Stimulated activated naive B cell treated with anti-CD40 and anti-IgM and Interleukin-4, amounts not matched to agents 10 μg/mL and 1 μg/mL and 100 μg/mL, for 72 hours (primary cell): ENCODE results near the gene ELP4.
"Not testable (repeated sequence)": the region's sequence is repeated elsewhere in the genome, so short reads cannot be mapped to it uniquely, and the experiment has no call there.

ENCODE experiments used
- ATAC-seq, 2 donors: fragments of 150-1000 bp; cut with Tn5 transposase; replicated peaks; 2 replicates each; pipeline ENCODE4 v1.10.0; 2021; ENCODE audit warnings: moderate library complexity in 1 of 2
- DNase-seq: peaks from one replicate; pipeline ENCODE4 v3.0.0; 2021
- H3K27ac Mint-ChIP-seq: one replicate; pipeline ENCODE4 v1.8.0; 2022; ENCODE audit warnings: mild to moderate bottlenecking, mixed read lengths
- H3K27me3 Mint-ChIP-seq, 2 donors: one replicate each; pipeline ENCODE4 v1.8.0; 2022; ENCODE audit warnings: mixed read lengths in 2 of 2
- H3K36me3 Mint-ChIP-seq, 2 donors: one replicate each; pipeline ENCODE4 v1.8.0; 2022; ENCODE audit warnings: mixed read lengths in 2 of 2, mild to moderate bottlenecking in 1 of 2
- H3K4me1 Mint-ChIP-seq, 2 donors: one replicate each; pipeline ENCODE4 v1.8.0; 2022; ENCODE audit warnings: mixed read lengths in 2 of 2, mild to moderate bottlenecking in 1 of 2
- H3K4me3 Mint-ChIP-seq, 2 donors: one replicate each; pipeline ENCODE4 v1.8.0; 2022; ENCODE audit warnings: mild to moderate bottlenecking in 2 of 2, mixed read lengths in 2 of 2, moderate library complexity in 1 of 2
- H3K9me3 Mint-ChIP-seq, 2 donors: one replicate each; pipeline ENCODE4 v1.8.0; 2022; ENCODE audit warnings: mixed read lengths in 2 of 2, mild to moderate bottlenecking in 1 of 2

ELP4 gene

DNA sequence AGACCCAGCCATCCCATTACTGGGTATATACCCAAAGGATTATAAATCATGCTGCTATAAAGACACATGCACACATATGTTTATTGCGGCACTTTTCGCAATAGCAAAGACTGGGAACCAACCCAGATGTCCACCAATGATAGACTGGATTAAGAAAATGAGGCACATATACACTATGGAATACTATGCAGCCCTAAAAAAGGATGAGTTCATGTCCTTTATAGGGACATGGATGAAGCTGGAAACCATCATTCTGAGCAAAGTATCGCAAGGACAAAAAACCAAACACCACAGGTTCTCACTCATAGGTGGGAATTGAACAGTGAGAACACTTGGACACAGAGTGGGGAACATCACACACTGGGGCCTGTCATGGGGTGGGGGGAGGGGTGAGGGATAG, 69.8 kb downstream of the ELP4 start:
- H3K27me3 Mint-ChIP-seq, DNase-seq, H3K4me1 Mint-ChIP-seq, ATAC-seq, H3K4me3 Mint-ChIP-seq, H3K27ac Mint-ChIP-seq: not testable (repeated sequence)
- Mint-ChIP-seq H3K36me3 (peaks cover 9 to 11% of the 10 kb centered on the region in 2 donors), H3K9me3 (peaks cover 7 to 11% of the 10 kb centered on the region in 2 donors)

GRCh38 chr11:31582697-31583096, 73.1 kb downstream of the ELP4 start:
- H3K27me3 Mint-ChIP-seq, result no peaks in the 10 kb centered on the region
- no peak overlapping the region for H3K27ac Mint-ChIP-seq
- H3K4me3 Mint-ChIP-seq, result no peak overlapping the region
- peaks cover 4 to 6% of the 10 kb centered on the region in 2 donors for H3K4me1 Mint-ChIP-seq
- no peak for ATAC-seq
- peaks cover 7 to 8% of the 10 kb centered on the region in 2 donors for H3K36me3 Mint-ChIP-seq
- DNase-seq, result no peak
- peaks cover 0 to 2% of the 10 kb centered on the region in 2 donors for H3K9me3 Mint-ChIP-seq

DNA sequence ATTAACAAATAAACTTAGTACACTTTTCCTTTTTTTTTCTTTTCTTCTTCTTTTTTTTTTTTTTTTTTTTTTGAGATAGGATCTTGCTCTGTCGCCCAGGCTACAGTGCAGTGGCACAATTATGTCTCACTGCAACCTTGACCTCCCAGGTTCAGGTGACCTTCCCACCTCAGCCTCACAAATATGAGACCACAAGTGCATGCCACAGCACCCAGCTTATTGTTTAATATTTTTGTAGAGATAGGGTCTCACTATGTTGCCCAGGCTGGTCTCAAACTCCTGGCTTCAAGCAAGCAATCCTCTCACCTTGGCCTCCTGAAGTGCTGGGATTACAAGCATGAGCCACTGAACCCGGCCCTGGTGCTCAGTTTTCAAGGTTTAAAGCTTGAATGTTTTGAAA, 88.9 kb downstream of the ELP4 start:
- Mint-ChIP-seq H3K27me3 (no peaks in the 10 kb centered on the region), H3K4me3 (no peak overlapping the region), H3K36me3 (peaks cover 13 to 19% of the 10 kb centered on the region in 2 donors), H3K27ac (no peak overlapping the region), H3K9me3 (peaks cover 2 to 3% of the 10 kb centered on the region in 2 donors), H3K4me1 (no peaks in the 10 kb centered on the region)
- DNase-seq, result no peak
- no peak for ATAC-seq

DNA sequence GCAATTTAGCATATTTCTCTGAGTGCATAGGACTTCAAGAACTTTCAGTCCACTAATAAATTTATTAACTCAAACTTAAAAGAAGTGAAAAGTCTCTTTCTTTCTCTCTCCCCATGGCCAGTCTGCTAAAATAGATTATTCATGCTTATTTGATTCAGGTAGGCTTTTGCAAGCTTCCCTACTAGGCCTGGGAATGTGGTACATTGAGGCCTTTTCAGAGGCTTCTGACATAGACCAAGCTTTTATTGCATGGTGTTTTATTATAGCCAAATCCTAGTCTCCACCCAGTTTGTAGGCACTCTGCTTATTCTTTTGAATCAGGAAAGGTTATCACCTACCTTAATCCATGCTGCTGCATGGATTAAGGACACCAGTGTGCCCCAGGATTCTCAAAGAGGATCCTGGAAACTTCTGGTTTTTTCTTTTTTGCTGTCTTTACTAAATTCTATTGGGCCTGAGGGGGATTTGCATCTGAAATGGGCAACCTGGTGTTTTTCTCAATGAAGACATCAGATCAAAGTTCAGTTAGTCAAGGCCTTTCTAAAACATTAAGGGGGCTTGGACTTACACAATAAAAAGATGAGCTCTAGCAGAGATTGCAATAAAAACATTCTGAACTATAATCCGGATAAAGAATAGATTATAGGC, 92.2 kb downstream of the ELP4 start:
- Mint-ChIP-seq H3K4me1 (no peaks in the 10 kb centered on the region), H3K27ac (no peak overlapping the region), H3K36me3 (peaks cover 11 to 20% of the 10 kb centered on the region in 2 donors), H3K4me3 (no peak overlapping the region), H3K9me3 (peaks cover 2 to 3% of the 10 kb centered on the region in 2 donors), H3K27me3 (no peaks in the 10 kb centered on the region)
- DNase-seq, result no peak
- no peak for ATAC-seq

DNA sequence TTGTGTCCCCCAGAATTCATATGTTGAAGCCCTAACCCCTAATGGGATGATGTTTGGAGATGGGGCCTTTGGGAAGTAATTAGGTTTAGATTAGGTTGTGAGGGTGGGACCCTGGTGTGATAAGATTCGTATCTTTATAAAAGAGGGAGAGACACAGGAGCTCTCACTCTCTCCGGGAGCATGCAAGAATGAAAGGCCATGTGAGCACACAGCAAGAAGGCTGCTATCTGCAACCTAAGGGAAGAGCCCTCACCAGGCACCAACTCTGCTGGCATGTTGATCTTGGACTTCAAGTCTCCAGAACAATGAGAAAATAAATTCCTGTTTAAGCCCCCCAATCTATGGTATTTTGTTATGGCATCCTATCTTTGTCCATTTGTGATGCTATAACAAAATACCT, 97.3 kb downstream of the ELP4 start:
- DNase-seq, result no peak
- H3K27ac Mint-ChIP-seq, result no peak overlapping the region
- H3K27me3 Mint-ChIP-seq, result no peaks in the 10 kb centered on the region
- peaks cover 9 to 17% of the 10 kb centered on the region in 2 donors for H3K36me3 Mint-ChIP-seq
- H3K4me3 Mint-ChIP-seq, result no peak overlapping the region
- H3K9me3 Mint-ChIP-seq, result peaks cover 4 to 5% of the 10 kb centered on the region in 2 donors
- no peak for ATAC-seq
- peaks cover 4 to 7% of the 10 kb centered on the region in 2 donors for H3K4me1 Mint-ChIP-seq

DNA sequence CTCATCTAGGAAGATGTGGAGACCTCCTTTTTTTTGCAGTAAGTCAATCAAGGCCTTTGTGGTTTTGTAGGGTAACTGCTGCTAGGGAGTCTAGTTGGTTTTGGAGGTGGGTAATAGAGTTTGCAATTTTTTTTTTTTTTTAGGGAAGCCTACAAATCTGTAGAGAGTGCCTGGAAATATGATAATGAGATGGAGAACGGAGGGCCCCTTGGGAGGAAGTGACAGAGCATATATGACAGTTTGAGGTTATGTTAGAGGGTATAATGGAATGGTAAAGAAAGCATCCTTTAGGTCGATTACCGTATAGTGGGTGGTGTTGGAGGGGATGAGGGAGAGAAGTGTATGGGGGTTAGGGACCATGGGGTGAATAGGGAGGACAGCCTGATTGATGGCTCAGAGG, 98.3 kb downstream of the ELP4 start:
- Mint-ChIP-seq H3K27me3 (no peaks in the 10 kb centered on the region), H3K4me1 (peaks cover 4 to 7% of the 10 kb centered on the region in 2 donors), H3K36me3 (peaks cover 9 to 17% of the 10 kb centered on the region in 2 donors), H3K27ac (no peak overlapping the region), H3K9me3 (peaks cover 4 to 5% of the 10 kb centered on the region in 2 donors), H3K4me3 (no peak overlapping the region)
- DNase-seq, result no peak
- ATAC-seq, result no peak

DNA sequence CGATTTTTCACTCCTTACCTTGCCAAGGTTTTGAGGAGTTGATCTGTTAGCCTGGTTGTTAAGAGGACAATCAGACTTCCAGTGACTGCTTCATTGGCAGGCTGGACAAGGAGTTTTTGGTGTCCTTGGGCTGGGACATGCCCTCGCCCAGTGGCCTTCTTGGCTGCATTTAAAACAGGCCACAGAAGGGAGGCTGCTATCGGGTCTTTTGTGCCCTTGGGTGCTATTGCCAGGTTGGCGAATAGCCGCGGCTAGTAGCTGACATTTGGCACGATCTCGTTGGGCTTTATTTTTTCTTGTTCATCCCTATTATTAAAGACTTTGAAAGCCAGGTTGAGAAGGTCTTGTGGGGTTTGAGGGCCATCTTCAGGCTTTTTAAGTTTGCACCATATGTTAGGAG, 99.4 kb downstream of the ELP4 start:
- Mint-ChIP-seq H3K27ac (no peak overlapping the region), H3K4me1 (peaks cover 4 to 7% of the 10 kb centered on the region in 2 donors), H3K4me3 (no peak overlapping the region), H3K36me3 (peaks cover 9 to 17% of the 10 kb centered on the region in 2 donors), H3K9me3 (peaks cover 4 to 5% of the 10 kb centered on the region in 2 donors), H3K27me3 (no peaks in the 10 kb centered on the region)
- ATAC-seq (no peak), DNase-seq (no peak)

DNA sequence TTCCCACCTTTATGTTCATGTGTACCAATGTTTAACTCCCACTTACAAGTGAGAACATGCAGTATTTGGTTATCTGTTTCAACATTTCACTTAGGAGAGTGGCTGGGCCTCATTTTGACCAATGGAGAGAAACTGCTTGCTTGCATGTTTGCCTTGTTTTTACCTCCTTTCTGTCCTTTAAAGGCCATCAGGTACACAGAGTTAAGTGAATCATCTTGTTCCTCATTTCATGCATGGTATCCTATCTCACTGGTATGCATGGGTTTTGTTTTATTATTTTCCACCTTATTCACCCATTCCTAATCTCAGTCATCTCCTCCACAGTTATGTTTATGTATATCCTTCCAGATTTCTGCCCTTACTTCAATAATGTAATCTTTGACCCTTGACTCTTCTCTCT, 101.0 kb downstream of the ELP4 start:
- Mint-ChIP-seq H3K27ac (no peak overlapping the region), H3K36me3 (peaks cover 9 to 23% of the 10 kb centered on the region in 2 donors), H3K9me3 (peaks cover 4 to 5% of the 10 kb centered on the region in 2 donors), H3K4me1 (peaks cover 4 to 7% of the 10 kb centered on the region in 2 donors), H3K4me3 (no peak overlapping the region), H3K27me3 (no peaks in the 10 kb centered on the region)
- peak; percentile 43 to 51 for ATAC-seq
- DNase-seq, result no peak

GRCh38 chr11:31617246-31617645, 107.7 kb downstream of the ELP4 start:
- Mint-ChIP-seq H3K4me3 (no peak overlapping the region), H3K27me3 (no peaks in the 10 kb centered on the region), H3K9me3 (no peaks in the 10 kb centered on the region), H3K36me3 (peaks cover 3 to 19% of the 10 kb centered on the region in 2 donors), H3K27ac (no peak overlapping the region), H3K4me1 (no peaks in the 10 kb centered on the region)
- ATAC-seq (no peak), DNase-seq (no peak)

DNA sequence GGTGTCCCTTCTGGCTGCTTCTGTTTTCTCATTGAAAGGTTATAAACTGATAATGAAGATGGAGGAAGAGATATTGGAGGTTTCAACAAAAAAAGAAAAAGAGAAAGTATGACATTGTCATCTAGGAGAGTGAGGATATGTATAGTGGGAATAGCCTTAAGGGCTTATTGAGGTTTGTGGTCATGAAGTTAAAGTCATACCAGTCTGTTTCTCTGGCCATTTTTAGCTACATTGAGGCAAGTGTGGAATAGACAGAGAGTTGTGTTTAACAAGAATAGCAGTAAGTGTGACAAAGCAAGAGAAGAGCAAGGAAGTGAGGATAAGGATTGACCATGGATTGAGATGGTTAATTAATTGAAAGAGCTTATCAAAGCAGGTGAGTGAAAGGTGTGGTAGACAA, 110.4 kb downstream of the ELP4 start:
- DNase-seq (no peak), ATAC-seq (no peak)
- Mint-ChIP-seq H3K4me3 (no peak overlapping the region), H3K36me3 (peaks cover 3 to 14% of the 10 kb centered on the region in 2 donors), H3K27me3 (no peaks in the 10 kb centered on the region), H3K4me1 (no peaks in the 10 kb centered on the region), H3K9me3 (no peaks in the 10 kb centered on the region), H3K27ac (no peak overlapping the region)

- DNase-seq (no peak), ATAC-seq (no peak)
- H3K27me3 Mint-ChIP-seq, result no peaks in the 10 kb centered on the region
- peaks cover 3 to 13% of the 10 kb centered on the region in 2 donors for H3K36me3 Mint-ChIP-seq
- H3K4me1 Mint-ChIP-seq, result no peaks in the 10 kb centered on the region
- H3K27ac Mint-ChIP-seq, result no peak overlapping the region
- no peaks in the 10 kb centered on the region for H3K9me3 Mint-ChIP-seq
- no peak overlapping the region for H3K4me3 Mint-ChIP-seq
Measured at GRCh38 chr11:31620434-31620833, 110.9 kb downstream of the ELP4 start.

- H3K27me3 Mint-ChIP-seq, result no peaks in the 10 kb centered on the region
- H3K4me1 Mint-ChIP-seq, result no peaks in the 10 kb centered on the region
- no peak overlapping the region for H3K4me3 Mint-ChIP-seq
- H3K9me3 Mint-ChIP-seq, result no peaks in the 10 kb centered on the region
- H3K27ac Mint-ChIP-seq, result no peak overlapping the region
- no peaks in the 10 kb centered on the region for H3K36me3 Mint-ChIP-seq
- ATAC-seq (no peak), DNase-seq (no peak)
Measured at GRCh38 chr11:31625868-31626267, 116.3 kb downstream of the ELP4 start.

DNA sequence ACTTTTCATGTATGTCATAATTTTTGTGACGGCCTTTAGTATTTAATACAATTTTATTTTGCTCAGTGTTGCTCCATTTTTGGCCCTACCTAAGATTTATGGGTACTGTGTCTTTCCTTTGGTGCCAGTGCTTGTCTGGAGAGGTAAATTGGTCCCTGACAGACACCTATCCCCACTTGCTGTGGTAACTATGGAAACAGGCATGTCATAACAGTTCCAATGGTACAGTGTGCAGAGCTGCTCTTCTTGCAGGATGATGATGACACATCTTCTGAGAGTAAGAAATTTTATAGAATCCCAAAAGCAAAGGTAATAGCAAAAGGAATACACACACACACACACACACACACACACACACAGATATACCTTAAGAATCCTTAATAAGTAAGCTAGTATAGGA, 118.5 kb downstream of the ELP4 start:
- Mint-ChIP-seq H3K36me3 (peaks cover 0 to 3% of the 10 kb centered on the region in 2 donors), H3K27me3 (no peaks in the 10 kb centered on the region), H3K4me3 (no peak overlapping the region), H3K27ac (no peak overlapping the region), H3K4me1 (no peaks in the 10 kb centered on the region), H3K9me3 (no peaks in the 10 kb centered on the region)
- ATAC-seq (no peak), DNase-seq (no peak)

DNA sequence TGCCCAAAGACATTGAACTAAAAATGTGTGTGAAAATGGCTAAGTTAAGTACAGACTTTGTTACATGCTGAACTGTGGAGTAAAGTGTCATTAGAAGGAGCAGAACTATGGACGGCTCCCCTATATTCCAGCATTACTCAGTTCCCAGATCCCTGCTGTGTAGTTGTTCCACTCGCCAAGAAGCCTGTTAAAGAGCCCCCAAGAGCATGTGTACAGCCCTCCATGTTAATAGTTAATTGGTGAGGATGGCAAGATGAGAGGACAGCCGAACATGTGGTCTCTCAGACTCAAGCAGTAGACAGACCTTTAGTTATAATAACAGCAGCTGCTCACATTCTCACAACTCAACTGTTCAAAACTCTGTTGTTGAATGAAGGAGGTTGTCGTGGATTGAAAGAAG, 127.4 kb downstream of the ELP4 start:
- Mint-ChIP-seq H3K36me3 (peaks cover 1 to 16% of the 10 kb centered on the region in 2 donors), H3K27ac (no peak overlapping the region), H3K4me1 (no peaks in the 10 kb centered on the region), H3K4me3 (no peak overlapping the region), H3K27me3 (no peaks in the 10 kb centered on the region), H3K9me3 (no peaks in the 10 kb centered on the region)
- no peak for ATAC-seq
- no peak for DNase-seq

- ATAC-seq, result no peak
- no peaks in the 10 kb centered on the region for H3K9me3 Mint-ChIP-seq
- H3K4me3 Mint-ChIP-seq, result no peak overlapping the region
- H3K27ac Mint-ChIP-seq, result no peak overlapping the region
- no peaks in the 10 kb centered on the region for H3K27me3 Mint-ChIP-seq
- peaks cover 1 to 7% of the 10 kb centered on the region in 2 donors for H3K36me3 Mint-ChIP-seq
- no peaks in the 10 kb centered on the region for H3K4me1 Mint-ChIP-seq
- no peak for DNase-seq
Measured at GRCh38 chr11:31640611-31641010, 131.0 kb downstream of the ELP4 start.
